GM19043 (cell line): ENCODE data around the gene ATAD3C.

Source experiments
- ATAC-seq: cut with Tn5 transposase; IDR thresholded peaks from one replicate; pipeline ENCODE4 v1.9.1; 2021; ENCODE audit warnings: low read depth; ENCODE audit not compliant: unreplicated experiment

Gene ATAD3C

DNA sequence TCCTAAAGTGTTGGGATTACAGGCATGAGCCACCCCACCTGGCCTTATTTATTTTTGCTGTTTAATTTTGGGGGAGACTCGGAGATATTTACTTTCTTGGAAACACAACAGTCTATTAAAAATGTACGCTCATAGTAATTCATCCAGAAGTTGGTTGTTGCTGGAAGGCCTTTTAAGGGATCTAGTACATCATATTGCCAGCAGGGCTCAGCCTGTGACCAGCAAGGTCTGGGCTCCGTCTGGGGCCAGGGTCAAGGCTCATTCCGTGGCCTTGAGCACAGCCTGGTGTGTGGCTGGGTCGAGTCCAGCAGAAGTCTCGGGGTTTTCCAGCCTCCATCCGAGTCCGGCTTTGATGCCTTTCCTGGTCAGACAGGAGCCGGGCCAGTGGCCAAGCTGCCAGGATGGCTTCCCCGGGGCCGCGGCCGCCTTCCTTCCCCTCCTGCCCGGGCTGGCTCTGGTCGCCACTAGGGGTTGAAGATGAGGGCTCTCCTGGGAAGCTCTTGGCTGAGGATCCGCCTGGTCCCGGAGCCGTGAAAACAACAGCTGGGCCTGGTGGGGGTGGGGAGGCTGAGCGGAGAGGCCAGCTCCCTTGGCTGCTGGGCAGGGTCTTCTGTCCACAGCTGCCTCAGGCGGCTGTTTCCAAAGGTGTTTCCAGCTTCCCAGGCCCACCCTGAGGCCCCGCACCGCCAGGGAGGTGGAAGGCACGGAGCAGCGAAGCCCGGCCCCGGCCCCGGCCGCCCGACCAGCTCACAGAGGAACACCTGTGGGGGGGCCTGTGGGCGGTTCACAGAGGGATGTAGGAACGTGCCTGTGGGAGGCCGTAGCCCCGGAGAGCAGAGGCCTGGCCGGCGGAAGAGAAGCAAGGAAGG lies 19.1 kb upstream of the ATAD3C start:
- ATAC-seq = no peak

DNA sequence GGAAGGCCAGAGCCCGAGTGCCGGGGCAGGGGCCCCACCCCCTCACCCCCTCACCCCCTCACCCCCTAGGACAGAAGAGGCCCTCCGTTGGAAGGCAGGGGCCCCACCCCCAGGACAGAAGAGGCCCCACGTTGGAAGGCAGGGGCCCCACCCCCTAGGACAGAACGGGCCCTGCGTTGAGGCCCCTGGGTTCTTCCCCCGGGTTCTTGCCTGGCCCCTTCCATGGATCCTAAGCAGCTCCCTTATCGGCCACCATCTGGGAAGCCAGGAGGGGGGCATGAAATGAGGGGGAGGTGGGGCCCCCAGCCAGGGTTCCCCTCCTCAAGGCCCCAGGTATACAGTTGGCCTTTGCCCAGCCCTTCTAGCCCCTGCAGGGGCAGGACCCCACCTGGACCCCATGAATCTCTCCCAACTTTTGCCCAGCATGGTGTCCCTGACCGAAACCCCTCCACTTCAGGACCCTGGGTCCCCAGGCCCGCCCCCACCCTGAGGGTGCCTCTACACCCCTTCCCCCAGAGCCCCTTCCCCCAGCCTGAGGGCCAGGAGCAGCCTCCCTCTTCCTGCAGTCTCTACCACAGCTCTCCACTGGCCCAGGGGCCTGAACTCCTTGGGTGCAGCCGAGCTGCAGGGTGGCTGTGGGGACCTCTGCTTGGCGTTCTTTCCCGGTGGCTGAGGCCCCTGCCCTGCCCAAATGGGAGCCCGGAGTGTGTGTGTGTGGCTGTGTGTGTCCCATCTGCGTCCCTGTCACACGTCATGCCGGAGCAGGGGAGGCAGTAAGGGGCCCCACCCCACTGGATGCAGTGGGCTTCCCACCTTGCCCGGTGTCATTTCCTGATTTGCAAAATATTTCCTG lies 18.3 kb upstream of the ATAD3C start:
- no peak for ATAC-seq

DNA sequence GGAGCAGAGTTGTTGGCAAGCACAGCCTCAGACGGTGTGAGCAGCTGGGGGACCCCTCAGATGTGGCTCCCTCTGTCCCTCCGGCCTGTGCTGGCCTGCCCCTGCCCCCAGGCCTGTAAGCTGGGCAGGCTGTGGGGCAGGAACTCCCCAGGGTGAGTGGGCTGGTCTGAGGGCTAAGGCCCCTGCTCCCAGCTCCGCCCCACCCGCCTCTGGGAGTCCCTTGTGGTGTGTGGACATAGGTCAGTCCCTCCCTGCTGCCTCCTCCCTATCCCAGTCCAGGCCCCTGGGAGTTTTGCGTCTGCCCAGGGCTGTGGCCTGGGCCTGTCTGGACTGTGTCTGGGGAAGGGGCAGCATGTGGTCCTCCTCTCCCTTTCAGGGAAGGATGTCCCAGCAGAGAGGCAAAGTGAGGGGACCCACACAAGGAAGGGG lies 17.6 kb upstream of the ATAD3C start:
- ATAC-seq = no peak

DNA sequence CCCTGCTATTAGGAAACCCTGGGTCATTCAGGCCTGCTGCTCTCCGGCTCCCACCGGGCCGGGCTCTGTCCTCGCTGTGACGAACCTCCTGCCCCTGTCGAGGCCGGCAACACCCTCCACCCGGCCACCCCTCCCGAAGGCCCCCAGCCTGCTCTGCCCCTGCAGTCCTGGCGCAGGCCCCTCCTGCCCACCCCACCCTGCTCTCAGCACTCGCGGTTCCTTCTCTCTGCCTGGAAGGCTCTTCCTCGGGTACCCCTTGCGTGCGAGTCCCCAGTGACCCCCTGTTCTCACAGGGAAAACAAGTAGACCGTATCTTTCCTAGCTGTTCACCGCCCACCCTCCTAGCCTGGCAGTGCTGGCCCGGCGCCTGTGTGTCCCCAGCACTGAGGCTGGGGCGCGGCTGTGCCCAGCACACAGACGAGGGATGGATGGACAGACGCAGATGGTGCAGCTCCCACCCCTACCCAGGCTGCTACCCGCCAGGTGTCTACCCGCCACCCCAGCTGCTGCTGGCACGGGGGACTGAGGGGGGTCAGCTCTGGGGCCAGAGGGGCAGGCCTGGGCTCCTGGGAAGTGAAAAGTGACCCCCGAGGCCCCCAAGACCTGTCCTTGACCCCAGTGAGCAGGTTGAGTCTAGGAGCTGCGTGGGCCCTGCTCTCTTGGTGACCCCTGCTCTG lies 17.1 kb upstream of the ATAD3C start:
- no peak for ATAC-seq

DNA sequence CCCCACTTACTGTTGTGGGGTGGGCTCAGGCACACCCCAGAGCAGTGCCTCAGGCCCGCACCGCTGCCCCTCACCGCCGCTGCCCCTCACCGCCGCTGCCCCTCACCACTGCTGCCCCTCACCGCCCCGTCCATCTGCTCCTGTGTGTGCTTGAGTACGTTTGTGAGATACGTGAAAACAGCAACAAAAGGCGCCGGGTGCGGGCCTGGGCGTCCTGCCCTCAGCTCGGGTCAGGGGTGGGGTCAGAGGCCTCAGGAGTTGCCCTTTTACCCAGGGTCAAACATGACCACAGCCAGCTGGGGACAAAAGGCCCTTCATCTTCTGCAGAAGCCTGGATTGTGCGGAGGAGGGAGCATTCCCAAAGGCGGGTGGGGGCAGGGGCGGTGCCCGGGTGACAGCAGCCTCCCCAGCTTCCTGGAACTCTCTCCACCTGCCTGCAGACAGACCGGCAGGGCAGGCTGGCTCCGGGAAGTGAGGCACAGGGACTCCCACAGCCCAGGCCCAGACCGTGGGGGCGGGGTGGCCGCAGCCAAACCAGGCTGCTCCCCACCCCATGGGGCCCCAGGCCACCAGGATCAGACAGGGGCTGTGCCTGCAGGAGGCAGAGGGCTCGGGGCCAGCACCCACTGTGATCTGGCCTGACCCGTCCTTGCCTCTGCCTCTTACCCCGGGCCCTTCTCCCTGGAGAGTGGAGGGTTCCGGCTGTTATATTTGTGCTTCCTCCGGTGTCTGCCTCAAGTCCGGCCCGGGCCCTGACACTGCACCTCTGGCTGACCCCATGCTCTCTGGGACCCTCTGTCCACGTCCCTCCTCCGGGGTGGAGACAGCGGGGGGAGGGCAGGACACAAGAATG lies 16.3 kb upstream of the ATAD3C start:
- ATAC-seq = no peak

DNA sequence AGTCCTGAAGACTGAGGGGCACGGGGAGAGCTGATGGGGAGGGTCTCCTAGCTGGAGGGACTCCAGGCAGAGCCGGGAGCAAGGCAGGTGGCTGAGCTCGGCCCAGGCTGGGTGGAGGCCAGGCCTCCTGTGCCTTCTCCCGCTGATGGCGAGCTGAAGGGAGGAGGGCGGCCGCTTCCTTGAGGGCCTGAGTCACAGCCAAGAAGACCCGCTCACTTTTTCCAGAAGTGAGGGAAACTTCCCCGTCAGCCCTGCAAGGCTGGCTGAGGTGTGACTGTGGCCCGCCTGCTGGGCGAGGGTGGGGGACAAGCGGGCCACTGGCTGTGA lies 15.7 kb upstream of the ATAD3C start:
- no peak for ATAC-seq

DNA sequence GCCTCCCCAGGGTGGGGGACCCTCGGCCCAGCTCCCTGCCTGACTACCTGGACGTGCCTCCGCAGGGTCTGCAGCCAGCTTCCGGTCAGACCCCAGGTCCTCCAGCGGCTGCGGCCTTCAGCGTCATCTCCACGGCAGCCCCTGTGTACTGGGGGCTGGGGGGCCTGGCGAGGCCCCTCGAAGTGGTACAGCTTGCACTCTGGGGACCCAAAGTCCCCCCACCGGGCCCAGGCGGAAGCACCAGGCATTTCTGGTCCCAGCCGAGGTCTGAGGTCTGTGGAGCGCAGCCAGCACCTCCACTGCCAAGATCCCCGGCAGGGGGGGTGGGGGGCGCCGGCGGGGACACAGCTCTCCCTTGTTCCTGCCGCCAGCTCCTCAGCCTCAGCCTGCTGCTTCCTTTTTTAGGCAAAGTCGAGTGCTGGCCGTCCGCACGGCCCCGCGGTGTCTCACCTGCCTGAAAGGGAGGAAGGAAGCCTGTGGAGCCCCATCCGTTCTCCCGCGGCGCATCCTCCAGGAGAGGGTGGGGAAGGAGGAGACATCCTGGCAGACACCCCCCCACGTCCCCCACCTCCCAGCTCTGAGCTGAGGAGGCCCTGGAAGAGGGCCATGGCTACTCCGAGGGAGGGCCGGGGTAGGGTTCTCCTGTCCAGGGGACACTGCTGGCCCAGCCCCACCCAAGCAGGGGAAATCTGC lies 15.2 kb upstream of the ATAD3C start:
- ATAC-seq = no peak

DNA sequence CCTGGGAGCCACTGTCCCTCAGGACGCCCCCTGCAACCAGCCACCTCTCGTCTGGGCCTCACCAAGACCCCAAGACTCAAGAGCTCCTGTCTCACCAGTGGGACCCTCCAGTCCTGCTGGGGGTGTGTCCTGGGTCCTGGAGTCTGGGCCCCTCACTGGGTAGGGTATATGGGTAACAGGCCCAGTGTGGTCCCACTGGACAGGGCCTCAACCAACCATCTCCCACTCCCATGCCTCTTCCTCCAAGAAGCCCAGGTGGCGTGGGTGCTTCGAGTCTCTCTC lies 14.7 kb upstream of the ATAD3C start:
- no peak for ATAC-seq

DNA sequence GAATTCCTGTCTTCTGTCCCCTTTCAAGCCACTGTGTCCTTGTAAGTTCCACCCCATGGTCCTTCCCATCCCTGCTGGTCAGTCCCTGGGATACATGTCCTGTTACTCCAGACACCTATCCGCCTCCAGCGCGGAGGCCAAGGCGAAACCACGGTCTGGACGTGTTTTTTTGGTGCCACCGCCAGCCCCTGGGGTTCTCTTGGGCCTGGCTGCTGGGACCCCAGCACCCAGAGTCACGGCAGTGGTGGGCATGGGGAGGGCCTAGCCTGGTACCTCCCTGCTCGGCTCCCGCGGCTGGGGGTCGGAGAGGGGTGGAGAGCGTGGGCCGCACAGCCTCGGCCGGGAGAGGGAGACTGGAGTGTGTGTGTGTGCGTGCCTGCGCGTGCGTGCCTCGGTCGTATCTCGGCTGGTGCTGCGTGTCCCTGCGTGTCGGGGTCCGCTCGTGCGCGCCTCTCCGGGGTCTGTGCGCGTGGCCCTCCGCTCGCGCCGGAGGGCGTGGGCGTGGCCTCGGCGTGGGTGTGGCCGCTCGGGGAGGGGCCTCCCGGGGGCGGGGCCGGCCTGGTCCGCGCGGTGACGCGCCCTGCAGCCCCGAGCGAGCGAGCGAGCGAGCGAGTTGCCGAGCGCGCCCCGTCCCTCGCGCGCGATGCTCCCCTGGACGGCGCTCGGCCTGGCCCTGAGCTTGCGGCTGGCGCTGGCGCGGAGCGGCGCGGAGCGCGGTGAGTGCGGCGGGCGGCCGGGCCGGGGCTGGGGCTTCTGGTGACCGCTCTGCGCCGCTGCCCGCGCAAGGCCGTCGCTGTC lies 14.2 kb upstream of the ATAD3C start, which contains the start of gene VWA1:
Gene VWA1 (plus strand): TSS at position 585 of the 798 bp plus-strand sequence. CDS start 59 bp downstream, at position 644.
- ATAC-seq = no peak

DNA sequence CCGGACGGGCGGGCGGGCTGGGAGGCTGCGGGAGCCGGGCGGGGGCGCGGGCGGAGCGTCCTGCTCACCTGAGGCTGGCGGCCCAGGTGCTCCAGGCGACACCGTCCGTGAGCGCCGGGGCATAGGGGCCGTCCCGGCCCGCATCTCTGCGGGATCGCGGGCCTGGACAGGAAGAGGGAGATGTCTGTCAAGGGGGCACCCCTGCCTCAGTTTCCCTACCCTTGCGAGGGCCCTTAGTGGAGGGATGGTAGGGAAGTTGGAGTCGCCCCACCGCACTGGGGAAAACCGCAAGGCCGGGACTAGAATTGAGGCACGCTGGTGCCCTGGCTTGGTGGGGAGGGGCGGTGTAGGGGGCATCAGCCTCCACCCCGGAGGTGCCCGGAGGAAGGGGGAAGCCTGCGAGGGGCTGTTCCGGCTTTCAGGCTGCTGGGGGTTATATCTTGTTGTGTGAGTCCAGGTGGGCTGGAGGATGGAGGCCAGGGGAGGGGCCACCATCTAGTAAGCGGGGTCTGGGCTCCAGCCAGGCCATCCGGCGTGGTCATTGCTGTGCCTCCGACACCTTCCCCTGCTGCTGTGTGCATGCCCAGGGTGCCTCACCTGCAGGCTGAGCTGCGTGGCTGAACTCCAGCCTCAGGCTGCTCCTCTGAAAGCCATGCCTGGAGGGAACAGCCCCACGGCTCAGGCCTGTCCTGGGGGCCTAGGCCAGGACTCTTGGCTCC lies 13.4 kb upstream of the ATAD3C start:
- ATAC-seq = no peak

DNA sequence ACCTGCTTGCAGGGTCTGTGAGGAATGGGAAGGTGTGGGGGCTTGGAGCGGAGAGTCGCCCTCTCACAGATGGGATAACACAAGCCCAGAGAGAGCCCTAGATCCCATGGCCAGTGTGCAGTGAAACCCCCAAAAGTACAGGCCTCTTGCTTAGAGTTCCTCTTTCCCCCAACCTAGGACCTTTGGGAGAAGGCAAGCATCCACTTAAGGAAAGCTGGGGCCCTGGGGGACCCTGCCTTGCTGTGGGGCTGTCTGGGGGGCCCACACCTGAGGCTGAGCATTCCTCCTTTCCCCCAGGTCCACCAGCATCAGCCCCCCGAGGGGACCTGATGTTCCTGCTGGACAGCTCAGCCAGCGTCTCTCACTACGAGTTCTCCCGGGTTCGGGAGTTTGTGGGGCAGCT lies 12.9 kb upstream of the ATAD3C start:
- no peak for ATAC-seq

DNA sequence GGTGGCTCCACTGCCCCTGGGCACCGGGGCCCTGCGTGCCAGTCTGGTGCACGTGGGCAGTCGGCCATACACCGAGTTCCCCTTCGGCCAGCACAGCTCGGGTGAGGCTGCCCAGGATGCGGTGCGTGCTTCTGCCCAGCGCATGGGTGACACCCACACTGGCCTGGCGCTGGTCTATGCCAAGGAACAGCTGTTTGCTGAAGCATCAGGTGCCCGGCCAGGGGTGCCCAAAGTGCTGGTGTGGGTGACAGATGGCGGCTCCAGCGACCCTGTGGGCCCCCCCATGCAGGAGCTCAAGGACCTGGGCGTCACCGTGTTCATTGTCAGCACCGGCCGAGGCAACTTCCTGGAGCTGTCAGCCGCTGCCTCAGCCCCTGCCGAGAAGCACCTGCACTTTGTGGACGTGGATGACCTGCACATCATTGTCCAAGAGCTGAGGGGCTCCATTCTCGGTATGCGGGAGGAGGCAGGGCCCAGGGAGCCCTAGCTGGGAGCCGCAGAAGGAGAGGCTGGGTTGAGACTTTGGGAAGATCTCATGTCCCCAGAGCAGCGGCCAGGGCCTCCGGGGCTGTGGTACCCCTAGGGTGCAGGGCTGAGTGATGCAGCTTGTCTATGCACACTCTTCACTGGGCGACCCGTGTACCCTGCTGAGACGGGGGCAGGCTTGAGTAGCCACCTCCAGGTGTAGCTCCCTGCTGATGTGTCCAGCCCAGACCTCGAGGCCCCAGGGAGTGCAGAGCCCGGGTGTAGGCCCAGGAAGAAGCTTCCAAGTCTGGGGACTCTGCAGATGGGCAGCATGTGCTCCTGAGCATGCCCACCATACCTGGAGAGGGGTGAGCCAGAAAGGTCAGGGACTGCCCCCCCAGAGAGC lies 12.2 kb upstream of the ATAD3C start:
- no peak for ATAC-seq

DNA sequence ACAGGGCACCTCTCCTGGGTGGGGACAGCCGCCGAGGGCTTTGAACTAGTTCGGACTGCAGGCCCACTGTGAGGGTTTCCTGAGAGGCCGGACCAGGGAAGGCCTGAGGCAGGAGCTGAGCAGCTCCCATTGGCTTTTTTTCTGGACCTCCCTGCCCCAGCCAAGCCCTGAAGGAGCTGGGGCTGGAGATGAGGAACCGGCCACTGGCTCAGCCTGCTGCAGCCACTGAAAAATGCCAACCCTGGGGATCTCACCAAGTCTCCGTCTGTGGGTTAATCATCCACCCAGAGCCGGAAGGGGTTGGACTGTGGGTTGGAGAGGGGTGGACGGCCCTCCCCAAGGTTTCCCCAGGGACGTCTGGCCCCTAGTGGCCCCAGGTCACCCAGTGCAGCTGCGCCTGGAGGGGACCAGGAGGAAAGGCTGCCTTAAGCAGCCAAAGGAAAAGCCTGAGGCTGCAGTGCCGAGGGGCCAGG lies 11.5 kb upstream of the ATAD3C start:
- ATAC-seq = no peak

DNA sequence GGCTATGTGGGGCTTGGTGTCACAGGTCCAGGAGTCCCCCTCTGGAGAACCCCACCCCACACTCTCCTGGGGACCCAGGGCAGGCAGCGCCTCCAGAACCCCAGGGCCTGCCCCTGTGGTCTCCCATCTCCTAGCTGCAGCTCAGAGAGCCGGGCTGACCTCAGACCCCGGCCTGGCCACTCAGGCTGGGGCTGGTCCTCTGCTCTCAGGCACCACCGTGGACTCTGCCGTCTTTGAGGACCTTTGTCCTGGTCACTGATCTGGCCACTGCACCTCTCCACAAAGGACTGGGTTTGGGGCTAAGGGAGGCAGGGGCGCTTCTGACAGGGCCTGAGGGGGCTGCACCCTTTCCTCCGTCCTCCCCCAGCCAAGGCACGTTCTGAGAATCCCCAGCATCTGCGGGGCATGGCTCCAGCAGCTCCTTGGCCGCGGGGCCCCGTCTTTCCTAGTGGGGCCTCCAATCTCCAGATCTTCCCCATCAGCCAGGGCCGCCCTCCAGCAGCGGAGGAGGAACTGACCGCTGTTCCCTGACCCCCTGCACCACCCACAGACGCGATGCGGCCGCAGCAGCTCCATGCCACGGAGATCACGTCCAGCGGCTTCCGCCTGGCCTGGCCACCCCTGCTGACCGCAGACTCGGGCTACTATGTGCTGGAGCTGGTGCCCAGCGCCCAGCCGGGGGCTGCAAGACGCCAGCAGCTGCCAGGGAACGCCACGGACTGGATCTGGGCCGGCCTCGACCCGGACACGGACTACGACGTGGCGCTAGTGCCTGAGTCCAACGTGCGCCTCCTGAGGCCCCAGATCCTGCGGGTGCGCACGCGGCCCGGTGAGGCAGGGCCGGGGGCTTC lies 10.7 kb upstream of the ATAD3C start:
- no peak for ATAC-seq

DNA sequence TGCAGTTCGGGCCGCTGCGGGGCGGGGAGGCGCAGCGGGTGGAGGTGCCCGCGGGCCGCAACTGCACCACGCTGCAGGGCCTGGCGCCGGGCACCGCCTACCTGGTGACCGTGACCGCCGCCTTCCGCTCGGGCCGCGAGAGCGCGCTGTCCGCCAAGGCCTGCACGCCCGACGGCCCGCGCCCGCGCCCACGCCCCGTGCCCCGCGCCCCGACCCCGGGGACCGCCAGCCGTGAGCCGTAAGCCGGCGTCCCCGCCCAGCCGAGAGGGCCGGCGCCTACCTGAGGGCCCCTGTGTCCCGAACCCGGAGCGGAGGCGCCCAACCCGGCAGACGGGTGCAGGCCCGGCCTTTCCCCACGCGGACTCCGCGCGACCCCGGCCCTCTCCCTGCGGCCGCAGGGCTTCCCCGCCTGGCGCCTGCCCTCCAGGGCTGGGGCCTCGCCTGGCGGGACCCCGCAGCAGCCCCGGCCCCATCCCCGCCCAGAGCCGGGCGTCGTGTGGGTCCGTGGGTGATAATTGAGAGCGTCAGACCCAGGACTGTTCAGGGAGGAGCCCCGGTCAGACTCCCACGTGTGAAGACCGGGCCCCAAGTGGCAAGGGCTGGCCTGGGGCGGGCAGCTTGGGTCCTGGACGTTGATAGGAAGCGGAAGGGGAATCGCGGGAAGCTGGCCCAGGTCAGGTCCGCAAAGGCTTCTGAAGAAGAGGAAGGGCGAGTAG lies 9.8 kb upstream of the ATAD3C start:
- ATAC-seq = no peak
